A673 (cell line): ENCODE measurements around the gene ACSL3. TPM values are rescaled to one million over a fixed set of nuclear protein-coding genes. Genes with fewer than 3 reads are reported as not detected.

Source experiments
- BruUV-seq: library from RNA; stranded (reverse); fragments of 400-500 nt; replicated peaks from 2 replicates; lab custom pipeline; 2021; lab: Mats Ljungman, UMichigan
- CTCF ChIA-PET: fragments of 300-600 bp; sonication (Branson Sonifier 250); formaldehyde crosslinking; loops from one replicate; lab custom pipeline; 2022; ENCODE audit warnings: antibody characterized with exemption; lab: Charles Lee
- POLR2A ChIA-PET: fragments of 300-600 bp; sonication (Branson Sonifier 250); formaldehyde crosslinking; loops from one replicate; lab custom pipeline; 2022; ENCODE audit warnings: antibody characterized with exemption; ENCODE audit not compliant: low non-redundant PET; lab: Charles Lee
- DNase-seq: peaks from one replicate; pipeline ENCODE4 v3.0.0-alpha.2; 2015; ENCODE audit warnings: low spot score
- H3K27ac ChIP-seq: fragments of 200-600 bp; sonication (generic); 2 replicates; pipeline ENCODE4 v1.5.1; 2016; ENCODE audit warnings: mixed run types, low read depth, mild to moderate bottlenecking, mixed read lengths, antibody characterized with exemption, low read length; ENCODE audit not compliant: poor library complexity, severe bottlenecking
- H3K27me3 ChIP-seq: fragments of 200-600 bp; sonication (generic); replicated peaks from 2 replicates; pipeline ENCODE4 v1.6.1; 2017; ENCODE audit warnings: mixed run types, low read depth, mild to moderate bottlenecking, mixed read lengths, antibody characterized with exemption, low read length; ENCODE audit not compliant: insufficient read depth, poor library complexity
- H3K36me3 ChIP-seq: fragments of 200-600 bp; sonication (generic); 2 replicates; pipeline ENCODE4 v1.6.1; 2016; ENCODE audit warnings: mixed run types, mild to moderate bottlenecking, mixed read lengths, antibody characterized with exemption, low read length; ENCODE audit not compliant: insufficient read depth, poor library complexity, severe bottlenecking
- H3K4me1 ChIP-seq: fragments of 200-600 bp; sonication (generic); 2 replicates; pipeline ENCODE4 v1.6.1; 2017; ENCODE audit warnings: mixed run types, mild to moderate bottlenecking, mixed read lengths, antibody characterized with exemption, low read length; ENCODE audit not compliant: insufficient read depth, poor library complexity, severe bottlenecking
- H3K4me3 ChIP-seq: fragments of 200-600 bp; sonication (generic); 2 replicates; pipeline ENCODE4 v1.5.1; 2016; ENCODE audit warnings: low read depth, mixed run types, mild to moderate bottlenecking, mixed read lengths, low read length; ENCODE audit not compliant: poor library complexity, severe bottlenecking
- H3K9me3 ChIP-seq: fragments of 200-600 bp; sonication (generic); 2 replicates; pipeline ENCODE4 v1.6.1; 2016; ENCODE audit warnings: mixed run types, low read depth, mild to moderate bottlenecking, mixed read lengths, antibody characterized with exemption, low read length; ENCODE audit not compliant: poor library complexity, severe bottlenecking
- CTCF ChIP-seq: fragments of 300-800, 200-600 bp; sonication (generic); conservative IDR thresholded peaks from 2 replicates; pipeline ENCODE4 v1.5.1; 2017; ENCODE audit warnings: low read depth, mild to moderate bottlenecking, antibody characterized with exemption, low read length, moderate library complexity, mixed read lengths
- EZH2 ChIP-seq: fragments of 200-600 bp; sonication (generic); IDR thresholded peaks from 2 replicates; pipeline ENCODE4 v1.6.1; 2017; ENCODE audit warnings: borderline replicate concordance, low read depth, mild to moderate bottlenecking, mixed read lengths, antibody characterized with exemption, low read length; ENCODE audit not compliant: poor library complexity, severe bottlenecking
- intact Hi-C: fragments of 100-400 bp; cut with micrococcal nuclease; formaldehyde crosslinking; loops from one replicate; pipeline ENCODE4 v1.10.0; 2022; ENCODE audit not compliant: unreplicated experiment
- total RNA-seq: library from RNA; stranded (reverse); gene quantifications from 2 replicates; pipeline ENCODE4 v1.2.3, GENCODE V29; 2021

ACSL3 gene
- total RNA-seq, 1 experiment from 2014 or later, result 163 TPM

- CTCF ChIA-PET, result interaction anchor here (0.6 to 1.0 kb wide), 2 partner anchors 16 to 41 kb away, joined by 3 read pairs; no protein-coding TSS in a partner anchor
- POLR2A ChIA-PET, result no interaction called here
- Histone ChIP-seq H3K36me3 (peaks cover 18% of the 10 kb centered on the region), H3K4me3 (no peak overlapping the region), H3K9me3 (no peaks in the 10 kb centered on the region), H3K27ac (peak overlapping the region; percentile 37), H3K4me1 (peaks cover 36% of the 10 kb centered on the region), H3K27me3 (no peaks in the 10 kb centered on the region)
- TF ChIP-seq CTCF (no peak), EZH2 (no peak)
- intact Hi-C loops, result no loop called here
- no peak for DNase-seq
- no TSS peak for BruUV-seq
These were observed 46.2 kb downstream of the ACSL3 start for GRCh38 chr2:222907048-222907447.

- no peak for DNase-seq
- intact Hi-C loops, result no loop called here
These were observed 47.1 kb downstream of the ACSL3 start for GRCh38 chr2:222907790-222908441.

DNA sequence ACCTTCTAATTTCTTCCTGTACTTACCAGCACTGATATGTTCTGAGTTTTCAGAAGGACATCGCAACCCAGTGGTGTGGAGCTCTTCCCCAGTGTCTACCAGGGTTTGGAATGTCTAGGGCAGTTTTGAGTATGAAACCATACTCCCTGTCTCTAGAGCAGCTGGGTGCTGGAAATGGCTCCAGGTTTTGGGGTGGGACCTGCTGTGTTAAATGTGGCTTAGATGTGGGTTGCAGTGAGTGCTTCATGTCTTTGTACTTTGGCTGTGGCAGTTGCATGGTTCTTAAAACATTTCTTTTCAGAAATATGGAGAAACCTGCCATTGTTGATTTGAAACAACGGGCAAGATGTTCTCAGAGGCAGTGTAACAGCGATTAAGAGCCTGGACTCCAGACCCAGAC lies 48.5 kb downstream of the ACSL3 start:
- DNase-seq, result no peak
- TF ChIP-seq CTCF, result no peak
- TF ChIP-seq EZH2, result no peak
- H3K4me1 ChIP-seq, result peaks cover 38% of the 10 kb centered on the region
- ChIA-PET CTCF (no interaction called here), POLR2A (no interaction called here)
- peaks cover 18% of the 10 kb centered on the region for H3K36me3 ChIP-seq
- no peaks in the 10 kb centered on the region for H3K9me3 ChIP-seq
- H3K27ac ChIP-seq, result peak overlapping the region; percentile 6
- H3K27me3 ChIP-seq, result no peaks in the 10 kb centered on the region
- intact Hi-C loops, result no loop called here
- H3K4me3 ChIP-seq, result no peak overlapping the region
- BruUV-seq, result TSS peak; percentile 2

More at GRCh38 chr2:222907790-222908441, 47.1 kb downstream of the ACSL3 start:
- H3K27me3 ChIP-seq, result no peaks in the 10 kb centered on the region
- no peaks in the 10 kb centered on the region for H3K9me3 ChIP-seq
- H3K4me3 ChIP-seq, result no peak overlapping the region
- H3K36me3 ChIP-seq, result peaks cover 18% of the 10 kb centered on the region
- no peak overlapping the region for H3K27ac ChIP-seq
- BruUV-seq, result no TSS peak
- peaks cover 37% of the 10 kb centered on the region for H3K4me1 ChIP-seq
- TF ChIP-seq EZH2, result no peak
- TF ChIP-seq CTCF, result no peak
- POLR2A ChIA-PET, result no interaction called here
- CTCF ChIA-PET, result no interaction called here
